CD4-positive, CD25-positive, alpha-beta regulatory T cell (primary cell): ENCODE data around the gene MTMR6. TPM values are rescaled to one million over a fixed set of nuclear protein-coding genes. Genes with fewer than 3 reads are reported as not detected.

Experiments
- ATAC-seq, 2 donors: fragments of 150-1000 bp; cut with Tn5 transposase; one replicate each; pipeline ENCODE4 v1.10.0; 2021; ENCODE audit warnings: low read depth in 2 of 2, moderate number of reproducible peaks in 2 of 2, moderate library complexity in 1 of 2
- DNase-seq, 3 donors: peaks; one replicate each; pipeline versions ENCODE4 v3.0.0 to v3.0.0-alpha.2; 2012 to 2022; ENCODE audit warnings: mixed read lengths in 1 of 3
- H3K27ac ChIP-seq: one replicate; pipeline ENCODE4 v1.7.0; 2013; ENCODE audit warnings: mild to moderate bottlenecking, low read length; ENCODE audit not compliant: insufficient read depth, poor library complexity, severe bottlenecking
- H3K27me3 ChIP-seq: one replicate; pipeline ENCODE4 v1.7.0; 2013; ENCODE audit warnings: low read length; ENCODE audit not compliant: control insufficient read depth, insufficient read depth
- H3K36me3 ChIP-seq: one replicate; pipeline ENCODE4 v1.7.0; 2013; ENCODE audit warnings: mild to moderate bottlenecking, low read length, moderate library complexity; ENCODE audit not compliant: control insufficient read depth, insufficient read depth
- H3K4me1 ChIP-seq: 2 replicates; pipeline ENCODE4 v1.7.0; 2013; ENCODE audit warnings: mild to moderate bottlenecking, low read length; ENCODE audit not compliant: insufficient read depth, control insufficient read depth, poor library complexity, severe bottlenecking
- H3K4me3 ChIP-seq: one replicate; pipeline ENCODE4 v1.7.0; 2013; ENCODE audit warnings: low read depth, mild to moderate bottlenecking, low read length, moderate library complexity
- H3K9me3 ChIP-seq, 2 experiments: 1 replicate in 1 of 2; 2 replicates in 1 of 2; pipeline ENCODE4 v1.7.0; 2013; ENCODE audit warnings: low read length in 2 of 2, mild to moderate bottlenecking in 1 of 2, moderate library complexity in 1 of 2; ENCODE audit not compliant: control insufficient read depth in 2 of 2
- H3K27ac Mint-ChIP-seq, 3 donors: one replicate each; pipeline ENCODE4 v1.8.0; 2020 to 2022; ENCODE audit warnings: mild to moderate bottlenecking in 3 of 3, mixed read lengths in 3 of 3, moderate library complexity in 2 of 3
- H3K27me3 Mint-ChIP-seq: one replicate; pipeline ENCODE4 v1.8.0; 2022; ENCODE audit warnings: mild to moderate bottlenecking, mixed read lengths
- H3K36me3 Mint-ChIP-seq: one replicate; pipeline ENCODE4 v1.8.0; 2020; ENCODE audit warnings: mixed read lengths
- H3K4me1 Mint-ChIP-seq, 4 donors: one replicate each; pipeline ENCODE4 v1.8.0; 2020 to 2022; ENCODE audit warnings: mixed read lengths in 4 of 4, mild to moderate bottlenecking in 1 of 4
- H3K4me3 Mint-ChIP-seq, 4 donors: one replicate each; pipeline ENCODE4 v1.8.0; 2020 to 2022; ENCODE audit warnings: mild to moderate bottlenecking in 4 of 4, mixed read lengths in 4 of 4, moderate library complexity in 3 of 4
- H3K9me3 Mint-ChIP-seq, 7 donors: one replicate each; pipeline ENCODE4 v1.8.0; 2020 to 2022; ENCODE audit warnings: mixed read lengths in 7 of 7, mild to moderate bottlenecking in 3 of 7, moderate library complexity in 2 of 7
- polyA plus RNA-seq, 4 donors: library from polyadenylated mRNA; unstranded; fragments of 300-500 nt; fragmentation: Illumina TruSeq; gene quantifications; one replicate each; pipeline ENCODE4 v1.2.3, GENCODE V29; 2021
- total RNA-seq: library from RNA; stranded (reverse); gene quantifications from one replicate; pipeline ENCODE4 v1.2.3, GENCODE V29; 2022

Gene MTMR6
- total and polyA plus RNA-seq, 5 donors from 2014 or later, result 16.8 to 35.0 (median 21.8) TPM

GRCh38 chr13:25232937-25233515 is 54.3 kb downstream of the MTMR6 start:
- H3K9me3 Mint-ChIP-seq, result peaks cover 0 to 4% (median 0%) of the 10 kb centered on the region in 7 donors
- peak in 2 of 3 donors; percentile 8 to 35 for DNase-seq
- peaks cover 1% of the 10 kb centered on the region for H3K36me3 Mint-ChIP-seq
- peaks cover 19% of the 10 kb centered on the region for H3K27me3 Mint-ChIP-seq
- peak in 1 of 2 donors; percentile 43 for ATAC-seq
- no peak overlapping the region for H3K4me3 Mint-ChIP-seq
- H3K4me1 Mint-ChIP-seq, result peaks cover 0 to 13% (median 5%) of the 10 kb centered on the region in 4 donors
- Histone ChIP-seq H3K9me3 (no peaks in the 10 kb centered on the region), H3K27me3 (peaks cover 5% of the 10 kb centered on the region), H3K27ac (no peak overlapping the region), H3K36me3 (no peaks in the 10 kb centered on the region), H3K4me1 (no peaks in the 10 kb centered on the region), H3K4me3 (no peak overlapping the region)
- peak overlapping the region in 2 of 3 donors; percentile 9 to 43 for H3K27ac Mint-ChIP-seq

DNA sequence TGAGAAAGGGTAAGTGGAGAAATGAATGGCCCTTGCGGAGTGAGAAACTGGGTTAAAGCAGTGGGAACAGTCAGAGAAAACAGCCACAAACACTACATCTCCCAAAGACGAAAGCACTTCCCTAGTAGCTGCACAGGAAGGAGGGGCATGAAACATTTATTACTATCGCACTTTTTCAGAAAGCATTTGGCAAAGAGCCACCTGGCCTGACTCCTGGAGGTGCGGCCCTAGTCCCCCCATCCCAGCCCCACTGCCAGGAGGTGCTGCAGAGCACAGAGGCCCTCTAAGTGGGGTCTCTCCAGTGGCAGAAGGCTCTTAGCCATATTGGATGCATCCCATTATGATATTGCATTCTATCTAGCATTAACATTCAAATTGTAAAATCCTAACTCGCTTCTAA is 55.8 kb downstream of the MTMR6 start:
- no peak overlapping the region for H3K27ac Mint-ChIP-seq
- peaks cover 5% of the 10 kb centered on the region for H3K27me3 ChIP-seq
- no peak overlapping the region for H3K4me3 ChIP-seq
- ATAC-seq (no peak), DNase-seq (no peak)
- peaks cover 6% of the 10 kb centered on the region for H3K36me3 Mint-ChIP-seq
- H3K27me3 Mint-ChIP-seq, result peaks cover 19% of the 10 kb centered on the region
- peaks cover 0 to 4% (median 0%) of the 10 kb centered on the region in 7 donors for H3K9me3 Mint-ChIP-seq
- no peaks in the 10 kb centered on the region for H3K9me3 ChIP-seq
- no peaks in the 10 kb centered on the region for H3K4me1 ChIP-seq
- H3K4me3 Mint-ChIP-seq, result no peak overlapping the region
- no peak overlapping the region for H3K27ac ChIP-seq
- H3K36me3 ChIP-seq, result no peaks in the 10 kb centered on the region
- peaks cover 0 to 8% (median 5%) of the 10 kb centered on the region in 4 donors for H3K4me1 Mint-ChIP-seq

DNA sequence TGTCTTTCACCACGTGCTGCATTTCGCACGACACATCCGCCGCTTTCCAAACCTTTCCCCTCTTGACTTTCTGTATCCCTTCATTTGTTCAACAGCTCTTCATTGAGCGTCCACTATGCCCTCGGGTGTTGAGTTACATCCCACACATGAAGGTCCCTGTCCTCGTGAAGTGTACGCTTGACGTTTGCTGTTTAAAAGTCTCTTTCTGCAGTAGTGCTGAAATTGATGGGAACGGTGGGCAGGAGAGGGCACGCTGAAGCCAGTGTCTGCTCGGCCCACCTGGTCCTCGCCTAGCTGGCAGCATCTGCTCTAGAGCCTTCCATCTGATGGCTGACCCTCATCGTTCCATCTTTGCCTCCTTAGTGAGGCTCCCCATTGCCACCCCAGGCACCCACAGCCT is 59.6 kb downstream of the MTMR6 start:
- H3K27me3 ChIP-seq, result peaks cover 5% of the 10 kb centered on the region
- DNase-seq, result no peak
- H3K4me3 Mint-ChIP-seq, result no peak overlapping the region
- H3K27me3 Mint-ChIP-seq, result peaks cover 14% of the 10 kb centered on the region
- H3K4me1 Mint-ChIP-seq, result no peaks in the 10 kb centered on the region
- H3K9me3 Mint-ChIP-seq, result peaks cover 0 to 5% (median 0%) of the 10 kb centered on the region in 7 donors
- no peak overlapping the region for H3K27ac ChIP-seq
- peaks cover 6% of the 10 kb centered on the region for H3K36me3 Mint-ChIP-seq
- H3K4me1 ChIP-seq, result no peaks in the 10 kb centered on the region
- no peaks in the 10 kb centered on the region for H3K9me3 ChIP-seq
- no peak for ATAC-seq
- H3K27ac Mint-ChIP-seq, result no peak overlapping the region
- H3K36me3 ChIP-seq, result no peaks in the 10 kb centered on the region
- H3K4me3 ChIP-seq, result no peak overlapping the region

- H3K4me3 Mint-ChIP-seq, result no peak overlapping the region
- H3K36me3 Mint-ChIP-seq, result peaks cover 6% of the 10 kb centered on the region
- no peaks in the 10 kb centered on the region for H3K4me1 Mint-ChIP-seq
- H3K9me3 Mint-ChIP-seq, result peaks cover 0 to 7% (median 0%) of the 10 kb centered on the region in 7 donors
- Histone ChIP-seq H3K4me3 (no peak overlapping the region), H3K27ac (no peak overlapping the region), H3K4me1 (no peaks in the 10 kb centered on the region), H3K27me3 (peaks cover 5% of the 10 kb centered on the region), H3K9me3 (no peaks in the 10 kb centered on the region), H3K36me3 (no peaks in the 10 kb centered on the region)
- ATAC-seq (no peak), DNase-seq (no peak)
- peaks cover 21% of the 10 kb centered on the region for H3K27me3 Mint-ChIP-seq
- no peak overlapping the region for H3K27ac Mint-ChIP-seq
Observed at GRCh38 chr13:25225970-25226369, 61.3 kb downstream of the MTMR6 start.

- DNase-seq (no peak), ATAC-seq (no peak)
- peaks cover 0 to 4% (median 0%) of the 10 kb centered on the region in 7 donors for H3K9me3 Mint-ChIP-seq
- no peak overlapping the region for H3K4me3 ChIP-seq
- H3K27me3 Mint-ChIP-seq, result peaks cover 14% of the 10 kb centered on the region
- no peaks in the 10 kb centered on the region for H3K4me1 ChIP-seq
- no peaks in the 10 kb centered on the region for H3K4me1 Mint-ChIP-seq
- peaks cover 3% of the 10 kb centered on the region for H3K27me3 ChIP-seq
- no peak overlapping the region for H3K27ac Mint-ChIP-seq
- no peaks in the 10 kb centered on the region for H3K36me3 ChIP-seq
- H3K4me3 Mint-ChIP-seq, result no peak overlapping the region
- H3K27ac ChIP-seq, result no peak overlapping the region
- peaks cover 6% of the 10 kb centered on the region for H3K36me3 Mint-ChIP-seq
- no peaks in the 10 kb centered on the region for H3K9me3 ChIP-seq
Observed at GRCh38 chr13:25224151-25224550, 63.1 kb downstream of the MTMR6 start.

- Mint-ChIP-seq H3K27ac (peak overlapping the region in 1 of 3 donors; percentile 9), H3K36me3 (peaks cover 2% of the 10 kb centered on the region), H3K4me1 (no peaks in the 10 kb centered on the region), H3K4me3 (no peak overlapping the region), H3K27me3 (peaks cover 11% of the 10 kb centered on the region), H3K9me3 (peaks cover 0 to 4% (median 0%) of the 10 kb centered on the region in 7 donors)
- ATAC-seq (no peak), DNase-seq (no peak)
- no peak overlapping the region for H3K4me3 ChIP-seq
- no peak overlapping the region for H3K27ac ChIP-seq
- H3K4me1 ChIP-seq, result no peaks in the 10 kb centered on the region
- no peaks in the 10 kb centered on the region for H3K36me3 ChIP-seq
- no peaks in the 10 kb centered on the region for H3K27me3 ChIP-seq
- H3K9me3 ChIP-seq, result no peaks in the 10 kb centered on the region
Observed at GRCh38 chr13:25222740-25223139, 64.5 kb downstream of the MTMR6 start.

DNA sequence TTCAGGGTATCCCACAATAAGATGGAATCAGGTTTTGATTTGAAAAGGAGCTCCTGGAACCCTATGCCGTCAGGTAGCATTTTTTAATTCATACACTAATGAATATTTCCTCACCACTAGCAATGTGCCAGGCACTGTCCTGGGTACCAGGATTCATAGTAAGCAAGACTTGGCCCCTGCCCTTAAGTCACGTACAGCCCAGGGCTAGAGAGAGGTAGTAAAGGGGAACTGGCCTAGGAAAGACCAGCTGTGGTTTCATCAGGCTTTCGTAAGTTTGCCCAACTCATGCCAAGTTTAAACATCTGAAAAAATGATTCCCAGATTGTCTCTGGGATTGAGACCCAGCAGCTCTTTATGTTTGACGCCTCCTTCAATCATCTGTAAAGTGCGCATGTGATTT is 69.3 kb downstream of the MTMR6 start:
- no peaks in the 10 kb centered on the region for H3K36me3 Mint-ChIP-seq
- no peak overlapping the region for H3K4me3 Mint-ChIP-seq

More for the DNA sequence above, 69.3 kb downstream of the MTMR6 start:
- Histone ChIP-seq H3K27me3 (no peaks in the 10 kb centered on the region), H3K4me3 (no peak overlapping the region), H3K36me3 (no peaks in the 10 kb centered on the region), H3K4me1 (no peaks in the 10 kb centered on the region), H3K27ac (no peak overlapping the region), H3K9me3 (no peaks in the 10 kb centered on the region)
- Mint-ChIP-seq H3K9me3 (peaks cover 0 to 8% (median 0%) of the 10 kb centered on the region in 7 donors), H3K27me3 (peaks cover 15% of the 10 kb centered on the region), H3K27ac (no peak overlapping the region), H3K4me1 (no peaks in the 10 kb centered on the region)
- DNase-seq (no peak), ATAC-seq (no peak)
